Thyroid gland (tissue), 4 donors: ENCODE measurements around the gene UNC13C. TPM values are rescaled to one million over a fixed set of nuclear protein-coding genes. Genes with fewer than 3 reads are reported as not detected.

ENCODE experiments used
- DNase-seq, 2 donors: peaks; one replicate each; pipeline ENCODE4 v3.0.0-alpha.2; 2019
- H3K27ac ChIP-seq, 3 donors: fragments of 200-600 bp; sonication (generic); 1 replicate in 2 of 3; 2 replicates in 1 of 3; pipeline ENCODE4 v1.5.1; 2016 to 2019; ENCODE audit warnings: mild to moderate bottlenecking in 1 of 3, moderate library complexity in 1 of 3
- H3K27me3 ChIP-seq: fragments of 200-600 bp; sonication (generic); one replicate; pipeline ENCODE4 v1.5.1; 2019
- H3K36me3 ChIP-seq, 2 donors: fragments of 200-600 bp; sonication (generic); one replicate each; pipeline ENCODE4 v1.5.1; 2016 to 2019
- H3K4me1 ChIP-seq, 2 donors: fragments of 200-600 bp; sonication (generic); one replicate each; pipeline ENCODE4 v1.5.1; 2017 to 2019
- H3K4me3 ChIP-seq, 3 donors: fragments of 200-600 bp; sonication (generic); replicated peaks in 1 of 3; 1 replicate in 2 of 3; 2 replicates in 1 of 3; pipeline ENCODE4 v1.5.1; 2016; ENCODE audit warnings: mild to moderate bottlenecking in 1 of 3
- H3K9me3 ChIP-seq: fragments of 200-600 bp; sonication (generic); one replicate; pipeline ENCODE4 v1.5.1; 2017
- CTCF ChIP-seq, 6 experiments: fragments of 200-600 bp in 3 of 6; fragments of 450-650 bp in 3 of 6; sonication (generic) in 3 of 6; IDR thresholded peaks; one replicate each; pipeline ENCODE4 v1.5.1; 2016 to 2019; ENCODE audit warnings: antibody characterized with exemption in 6 of 6, mild to moderate bottlenecking in 2 of 6, inconsistent platforms in 1 of 6, moderate library complexity in 1 of 6
- POLR2A ChIP-seq, 2 donors: fragments of 450-650 bp; IDR thresholded peaks; one replicate each; pipeline ENCODE4 v1.6.1; 2017; ENCODE audit warnings: antibody characterized with exemption in 2 of 2, mild to moderate bottlenecking in 2 of 2, moderate library complexity in 1 of 2
- WGBS, 2 donors: methylation state at CpG; one replicate each; pipeline ENCODE4 v1.1.5; 2017; 5-methylcytosine and 5-hydroxymethylcytosine counted together
- intact Hi-C: fragments of 100-400 bp; cut with DNase I; formaldehyde crosslinking; loops from one replicate; pipeline ENCODE4 v1.15.1; 2023
- total RNA-seq, 4 donors: library from RNA; depleted of rRNA; stranded (reverse); fragments of >200 nt; gene quantifications; one replicate each; pipeline ENCODE4 v1.2.3, GENCODE V29; 2016

Gene UNC13C
- total RNA-seq, 4 donors from 2014 or later, result 1.1 to 10.6 (median 7.5) TPM

GRCh38 chr15:54560417-54560816, 582.2 kb downstream of the UNC13C start:
- TF ChIP-seq CTCF (IDR thresholded peaks at IDR 0.05), result no peak
- no peak for TF ChIP-seq POLR2A (IDR thresholded peaks at IDR 0.05)
- H3K9me3 ChIP-seq, result no peaks in the 10 kb centered on the region
- no peak overlapping the region for H3K4me3 ChIP-seq
- intact Hi-C loops, result no loop called here
- no peak for DNase-seq
- no peaks in the 10 kb centered on the region for H3K4me1 ChIP-seq
- no peaks in the 10 kb centered on the region for H3K27me3 ChIP-seq
- WGBS, 2 donors, result 94 to 97% methylated on average over 2 of the region's 2 CpGs
- no peaks in the 10 kb centered on the region for H3K36me3 ChIP-seq
- H3K27ac ChIP-seq, result no peak overlapping the region

- no peak for DNase-seq
- WGBS, 2 donors, result 73 to 75% methylated on average over 3 of the region's 3 CpGs
- no peaks in the 10 kb centered on the region for H3K27me3 ChIP-seq
- no peak overlapping the region for H3K4me3 ChIP-seq
- no peak overlapping the region for H3K27ac ChIP-seq
- TF ChIP-seq POLR2A (IDR thresholded peaks at IDR 0.05) (no peak), CTCF (IDR thresholded peaks at IDR 0.05) (no peak)
- no peaks in the 10 kb centered on the region for H3K36me3 ChIP-seq
- peaks cover 0 to 20% of the 10 kb centered on the region in 2 donors for H3K4me1 ChIP-seq
- intact Hi-C loops, result no loop called here
- no peaks in the 10 kb centered on the region for H3K9me3 ChIP-seq
These were observed 585.9 kb downstream of the UNC13C start for GRCh38 chr15:54564166-54564565.

- H3K4me3 ChIP-seq, result no peak overlapping the region
- no peak for DNase-seq
- H3K36me3 ChIP-seq, result no peaks in the 10 kb centered on the region
- H3K27me3 ChIP-seq, result no peaks in the 10 kb centered on the region
- no peak for TF ChIP-seq POLR2A (IDR thresholded peaks at IDR 0.05)
- no peak for TF ChIP-seq CTCF (IDR thresholded peaks at IDR 0.05)
- 33% methylated on average over 5 of the region's 5 CpGs for WGBS, 2 donors
- no peaks in the 10 kb centered on the region for H3K9me3 ChIP-seq
- H3K4me1 ChIP-seq, result peaks cover 0 to 20% of the 10 kb centered on the region in 2 donors
- intact Hi-C loops, result no loop called here
- peak overlapping the region in 1 of 3 donors; percentile 4 for H3K27ac ChIP-seq
These were observed 588.4 kb downstream of the UNC13C start for GRCh38 chr15:54566654-54567053.

- H3K27me3 ChIP-seq, result no peaks in the 10 kb centered on the region
- DNase-seq, result no peak
- WGBS, 2 donors, result 27 to 28% methylated on average over 2 of the region's 2 CpGs
- peaks cover 0 to 20% of the 10 kb centered on the region in 2 donors for H3K4me1 ChIP-seq
- intact Hi-C loops, result no loop called here
- H3K36me3 ChIP-seq, result no peaks in the 10 kb centered on the region
- TF ChIP-seq POLR2A (IDR thresholded peaks at IDR 0.05) (no peak), CTCF (IDR thresholded peaks at IDR 0.05) (no peak)
- H3K4me3 ChIP-seq, result no peak overlapping the region
- no peak overlapping the region for H3K27ac ChIP-seq
- no peaks in the 10 kb centered on the region for H3K9me3 ChIP-seq
These were observed 589.3 kb downstream of the UNC13C start for GRCh38 chr15:54567408-54568035.

GRCh38 chr15:54568381-54568780, 590.1 kb downstream of the UNC13C start:
- no peak overlapping the region for H3K4me3 ChIP-seq
- H3K4me1 ChIP-seq, result peaks cover 0 to 20% of the 10 kb centered on the region in 2 donors
- TF ChIP-seq CTCF (IDR thresholded peaks at IDR 0.05) (no peak), POLR2A (IDR thresholded peaks at IDR 0.05) (no peak)
- 77 to 91% methylated on average over 1 of the region's 1 CpG for WGBS, 2 donors
- H3K9me3 ChIP-seq, result no peaks in the 10 kb centered on the region
- H3K27ac ChIP-seq, result no peak overlapping the region
- H3K36me3 ChIP-seq, result no peaks in the 10 kb centered on the region
- no peak for DNase-seq
- intact Hi-C loops, result no loop called here
- no peaks in the 10 kb centered on the region for H3K27me3 ChIP-seq
